CD14-positive monocyte (primary cell): ENCODE measurements around the gene ANXA5. TPM values are rescaled to one million over a fixed set of nuclear protein-coding genes. Genes with fewer than 3 reads are reported as not detected.
A peak's percentile ranks its signal among the peaks of the same experiment; 100 is the strongest.

Source experiments
- DNase-seq, 3 donors: peaks; one replicate each; pipeline ENCODE4 v3.0.0-alpha.2; 2011 to 2022
- H2AFZ ChIP-seq: 2 replicates; pipeline ENCODE4 v1.6.0; 2012; ENCODE audit warnings: mild to moderate bottlenecking, low read depth, low read length, inconsistent platforms; ENCODE audit not compliant: insufficient read depth, poor library complexity, severe bottlenecking
- H3K27ac ChIP-seq, 2 donors: 1 replicate in 1 of 2; 2 replicates in 1 of 2; pipeline ENCODE4 v1.5.1; 2012 to 2013; ENCODE audit warnings: low read length in 2 of 2, control low read depth in 1 of 2, inconsistent platforms in 1 of 2, low read depth in 1 of 2, mild to moderate bottlenecking in 1 of 2
- H3K27me3 ChIP-seq, 2 donors: one replicate each; pipeline versions ENCODE4 v1.6.0 to v1.6.1; 2011 to 2013; ENCODE audit warnings: low read length in 2 of 2; ENCODE audit not compliant: control insufficient read depth in 2 of 2, insufficient read depth in 2 of 2
- H3K36me3 ChIP-seq, 2 donors: replicated peaks in 1 of 2; 1 replicate in 1 of 2; 2 replicates in 1 of 2; pipeline versions ENCODE4 v1.5.1 to v1.6.1; 2012 to 2013; ENCODE audit warnings: low read length in 2 of 2, control low read depth in 1 of 2, inconsistent platforms in 1 of 2, mild to moderate bottlenecking in 1 of 2; ENCODE audit not compliant: insufficient read depth in 2 of 2, control insufficient read depth in 1 of 2
- H3K4me1 ChIP-seq, 2 donors: 1 replicate in 1 of 2; 2 replicates in 1 of 2; pipeline versions ENCODE4 v1.5.1 to v1.6.1; 2012 to 2013; ENCODE audit warnings: low read length in 2 of 2, control low read depth in 1 of 2, inconsistent platforms in 1 of 2, mild to moderate bottlenecking in 1 of 2, moderate library complexity in 1 of 2; ENCODE audit not compliant: insufficient read depth in 2 of 2, control insufficient read depth in 1 of 2
- H3K4me2 ChIP-seq: replicated peaks from 2 replicates; pipeline ENCODE3; 2012; ENCODE audit warnings: low read length, moderate library complexity, mild to moderate bottlenecking; ENCODE audit not compliant: poor library complexity, severe bottlenecking; ENCODE audit errors: extremely low read depth
- H3K4me3 ChIP-seq, 3 experiments: fragments of 200-600 bp in 1 of 3; sonication (generic) in 1 of 3; replicated peaks in 1 of 3; 1 replicate in 2 of 3; 2 replicates in 1 of 3; pipeline ENCODE4 v1.5.1; 2011 to 2013; ENCODE audit warnings: low read length in 3 of 3, mild to moderate bottlenecking in 3 of 3, control low read depth in 2 of 3, low read depth in 2 of 3, inconsistent platforms in 1 of 3, moderate library complexity in 1 of 3
- H3K79me2 ChIP-seq: 2 replicates; pipeline ENCODE4 v1.6.0; 2012; ENCODE audit warnings: mild to moderate bottlenecking, control low read depth, inconsistent platforms, low read length, moderate library complexity; ENCODE audit not compliant: insufficient read depth
- H3K9ac ChIP-seq: 2 replicates; pipeline ENCODE4 v1.6.0; 2017; ENCODE audit warnings: low read length, mild to moderate bottlenecking; ENCODE audit not compliant: insufficient read depth, poor library complexity, severe bottlenecking
- H3K9me3 ChIP-seq, 2 donors: replicated peaks in 1 of 2; 1 replicate in 1 of 2; 2 replicates in 1 of 2; pipeline versions ENCODE4 v1.5.1 to v1.6.1; 2012 to 2013; ENCODE audit warnings: low read length in 2 of 2, control low read depth in 1 of 2; ENCODE audit not compliant: control insufficient read depth in 1 of 2, insufficient read depth in 1 of 2
- H4K20me1 ChIP-seq: 2 replicates; pipeline ENCODE4 v1.6.0; 2012; ENCODE audit warnings: mild to moderate bottlenecking, low read length, control low read depth, moderate library complexity; ENCODE audit not compliant: insufficient read depth
- H3K27ac Mint-ChIP-seq, 7 donors: one replicate each; pipeline ENCODE4 v1.8.0; 2020; ENCODE audit warnings: mild to moderate bottlenecking in 7 of 7, mixed read lengths in 7 of 7, moderate library complexity in 6 of 7, inconsistent platforms in 2 of 7
- H3K27me3 Mint-ChIP-seq, 3 donors: one replicate each; pipeline ENCODE4 v1.8.0; 2021 to 2022; ENCODE audit warnings: low read depth in 3 of 3, mild to moderate bottlenecking in 3 of 3, mixed read lengths in 3 of 3, moderate library complexity in 3 of 3, inconsistent platforms in 1 of 3
- H3K36me3 Mint-ChIP-seq, 2 donors: one replicate each; pipeline ENCODE4 v1.8.0; 2020; ENCODE audit warnings: mixed read lengths in 2 of 2, inconsistent platforms in 1 of 2, mild to moderate bottlenecking in 1 of 2
- H3K4me1 Mint-ChIP-seq: one replicate; pipeline ENCODE4 v1.8.0; 2020; ENCODE audit warnings: mild to moderate bottlenecking, mixed read lengths
- H3K4me3 Mint-ChIP-seq, 2 donors: one replicate each; pipeline ENCODE4 v1.8.0; 2020; ENCODE audit warnings: mild to moderate bottlenecking in 2 of 2, mixed read lengths in 2 of 2, moderate library complexity in 1 of 2
- H3K9me3 Mint-ChIP-seq, 7 donors: one replicate each; pipeline ENCODE4 v1.8.0; 2020 to 2022; ENCODE audit warnings: mixed read lengths in 7 of 7, mild to moderate bottlenecking in 6 of 7, moderate library complexity in 6 of 7, inconsistent platforms in 2 of 7
- WGBS: methylation state at CpG from one replicate; pipeline ENCODE4 v1.1.5; 2013; ENCODE audit warnings: missing lambda C conversion rate; ENCODE audit not compliant: insufficient coverage; 5-methylcytosine and 5-hydroxymethylcytosine counted together
- intact Hi-C, 2 donors: fragments of 100-400 bp; cut with micrococcal nuclease; formaldehyde crosslinking; loops; one replicate each; pipeline versions ENCODE4 v1.15.0 to v1.15.1; 2023
- polyA plus RNA-seq, 3 donors: library from polyadenylated mRNA; depleted of rRNA in 1 of 3; unstranded in 2 of 3; stranded (reverse) in 1 of 3; fragments of 300-500 nt in 2 of 3; fragments of >200 nt in 1 of 3; fragmentation: Illumina TruSeq in 2 of 3; gene quantifications; 1 replicate in 2 of 3; 2 replicates in 1 of 3; pipeline ENCODE4 v1.2.3, GENCODE V29; 2012 to 2021
- TF ChIP-seq, protein P1 (sequence below): fragments of 200-600 bp; IDR thresholded peaks from one replicate; pipeline ENCODE4 v1.8.0; 2022; ENCODE audit warnings: antibody characterized with exemption, mild to moderate bottlenecking

Gene ANXA5
- polyA plus RNA-seq, 3 donors, result 312 to 796 (median 752) TPM

- H3K4me1 ChIP-seq, result peaks cover 5 to 8% of the 10 kb centered on the region in 2 donors
- H3K27ac ChIP-seq, result no peak overlapping the region
- no peak overlapping the region for H3K4me3 Mint-ChIP-seq
- peaks cover 80 to 99% of the 10 kb centered on the region in 2 donors for H3K36me3 ChIP-seq
- H3K4me3 ChIP-seq, result no peak overlapping the region
- H2AFZ ChIP-seq, result no peak overlapping the region
- peaks cover 63 to 71% of the 10 kb centered on the region in 2 donors for H3K36me3 Mint-ChIP-seq
- no peak overlapping the region for H3K4me2 ChIP-seq
- H3K79me2 ChIP-seq, result peaks cover 56% of the 10 kb centered on the region
- H3K4me1 Mint-ChIP-seq, result no peaks in the 10 kb centered on the region
- intact Hi-C loops, result no loop called here
- TF ChIP-seq, protein P1, sequence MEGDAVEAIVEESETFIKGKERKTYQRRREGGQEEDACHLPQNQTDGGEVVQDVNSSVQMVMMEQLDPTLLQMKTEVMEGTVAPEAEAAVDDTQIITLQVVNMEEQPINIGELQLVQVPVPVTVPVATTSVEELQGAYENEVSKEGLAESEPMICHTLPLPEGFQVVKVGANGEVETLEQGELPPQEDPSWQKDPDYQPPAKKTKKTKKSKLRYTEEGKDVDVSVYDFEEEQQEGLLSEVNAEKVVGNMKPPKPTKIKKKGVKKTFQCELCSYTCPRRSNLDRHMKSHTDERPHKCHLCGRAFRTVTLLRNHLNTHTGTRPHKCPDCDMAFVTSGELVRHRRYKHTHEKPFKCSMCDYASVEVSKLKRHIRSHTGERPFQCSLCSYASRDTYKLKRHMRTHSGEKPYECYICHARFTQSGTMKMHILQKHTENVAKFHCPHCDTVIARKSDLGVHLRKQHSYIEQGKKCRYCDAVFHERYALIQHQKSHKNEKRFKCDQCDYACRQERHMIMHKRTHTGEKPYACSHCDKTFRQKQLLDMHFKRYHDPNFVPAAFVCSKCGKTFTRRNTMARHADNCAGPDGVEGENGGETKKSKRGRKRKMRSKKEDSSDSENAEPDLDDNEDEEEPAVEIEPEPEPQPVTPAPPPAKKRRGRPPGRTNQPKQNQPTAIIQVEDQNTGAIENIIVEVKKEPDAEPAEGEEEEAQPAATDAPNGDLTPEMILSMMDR, result no peak
- H3K27me3 ChIP-seq, result no peaks in the 10 kb centered on the region
- H3K27me3 Mint-ChIP-seq, result no peaks in the 10 kb centered on the region
- DNase-seq, result no peak
- no peak overlapping the region for H3K9ac ChIP-seq
- H3K9me3 ChIP-seq, result no peaks in the 10 kb centered on the region
- peaks cover 100% of the 10 kb centered on the region for H4K20me1 ChIP-seq
- 100% methylated on average over 3 of the region's 8 CpGs for WGBS
- peak overlapping the region in 2 of 7 donors; percentile 35 to 52 for H3K27ac Mint-ChIP-seq
- H3K9me3 Mint-ChIP-seq, result no peaks in the 10 kb centered on the region
These were observed 12.2 kb downstream of the ANXA5 start for GRCh38 chr4:121684561-121684960.

DNA sequence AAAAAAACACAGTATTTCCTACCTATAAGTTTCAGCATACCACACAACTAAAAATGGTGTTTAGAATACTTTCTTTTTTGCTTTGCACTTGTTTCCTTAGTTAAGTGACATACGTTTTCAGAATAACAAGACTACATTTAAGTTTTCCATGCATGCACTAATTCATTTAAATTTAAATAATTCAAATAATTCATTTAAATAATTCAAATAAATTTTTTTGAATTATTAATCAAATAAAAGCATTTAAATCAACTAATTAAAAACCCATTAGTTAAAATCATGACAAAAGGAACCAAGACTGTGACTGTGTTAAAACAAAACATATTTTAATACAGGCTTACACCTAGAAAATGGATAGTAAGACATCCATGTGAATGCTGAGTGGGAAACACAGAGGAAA lies 12.8 kb downstream of the ANXA5 start:
- Histone ChIP-seq H3K4me3 (no peak overlapping the region), H3K4me2 (no peak overlapping the region), H3K27ac (no peak overlapping the region), H4K20me1 (peaks cover 100% of the 10 kb centered on the region), H3K9ac (no peak overlapping the region), H3K4me1 (peaks cover 0 to 6% of the 10 kb centered on the region in 2 donors), H3K9me3 (no peaks in the 10 kb centered on the region), H3K79me2 (peaks cover 51% of the 10 kb centered on the region), H2AFZ (no peak overlapping the region), H3K27me3 (no peaks in the 10 kb centered on the region), H3K36me3 (peaks cover 81 to 99% of the 10 kb centered on the region in 2 donors)
- Mint-ChIP-seq H3K27me3 (no peaks in the 10 kb centered on the region), H3K27ac (peak overlapping the region in 2 of 7 donors; percentile 35 to 52), H3K9me3 (no peaks in the 10 kb centered on the region), H3K4me3 (no peak overlapping the region), H3K4me1 (no peaks in the 10 kb centered on the region), H3K36me3 (peaks cover 68 to 77% of the 10 kb centered on the region in 2 donors)
- no peak for DNase-seq
- no CpG with 5 or more reads among the region's 1 CpG for WGBS
- TF ChIP-seq, protein P1, result no peak
- intact Hi-C loops, result no loop called here
